Cardiac muscle cell (in vitro differentiated cells and primary cell): ENCODE results near the gene ABHD11. TPM values are rescaled to one million over a fixed set of nuclear protein-coding genes. Genes with fewer than 3 reads are reported as not detected.

Experiments
- DNase-seq, 2 donors: peaks; one replicate each; pipeline versions ENCODE4 v3.0.0 to v3.0.0-alpha.2; 2010 to 2017; ENCODE audit warnings: low read depth in 1 of 2, low spot score in 1 of 2
- H3K27ac ChIP-seq: fragments of 200-600 bp; sonication (generic); 2 replicates; pipeline ENCODE4 v1.5.1; 2016
- H3K27me3 ChIP-seq: fragments of 200-600 bp; sonication (generic); 2 replicates; pipeline ENCODE4 v1.6.0; 2016; ENCODE audit warnings: control low read depth
- H3K36me3 ChIP-seq: fragments of 200-600 bp; sonication (generic); 2 replicates; pipeline ENCODE4 v1.5.1; 2016; ENCODE audit warnings: control low read depth
- H3K4me1 ChIP-seq: fragments of 200-600 bp; sonication (generic); 2 replicates; pipeline ENCODE4 v1.8.1; 2017; ENCODE audit warnings: low read depth, mild to moderate bottlenecking, mixed run types
- H3K4me3 ChIP-seq: fragments of 200-600 bp; sonication (generic); 2 replicates; pipeline ENCODE4 v1.5.1; 2016; ENCODE audit warnings: mild to moderate bottlenecking
- H3K9me3 ChIP-seq: fragments of 200-600 bp; sonication (generic); 2 replicates; pipeline ENCODE4 v1.5.1; 2017; ENCODE audit warnings: low read depth, mild to moderate bottlenecking, control low read depth
- CTCF ChIP-seq: IDR thresholded peaks from 2 replicates; pipeline ENCODE4 v1.5.1; 2012; ENCODE audit warnings: low read depth, mild to moderate bottlenecking, low read length
- polyA plus RNA-seq: library from polyadenylated mRNA; unstranded; fragments of >200 nt; fragmentation: Nextera tagmentation; extraction: Ambion mirVana; gene quantifications from 2 replicates; pipeline ENCODE4 v1.2.1, GENCODE V29; 2016
- total RNA-seq: library from RNA; depleted of rRNA; stranded (reverse); fragments of >200 nt; gene quantifications from 2 replicates; pipeline ENCODE4 v1.2.3, GENCODE V29; 2016

The ABHD11 gene
- total and polyA plus RNA-seq, 2 experiments from 2014 or later, result 30.9 to 59.6 TPM

DNA sequence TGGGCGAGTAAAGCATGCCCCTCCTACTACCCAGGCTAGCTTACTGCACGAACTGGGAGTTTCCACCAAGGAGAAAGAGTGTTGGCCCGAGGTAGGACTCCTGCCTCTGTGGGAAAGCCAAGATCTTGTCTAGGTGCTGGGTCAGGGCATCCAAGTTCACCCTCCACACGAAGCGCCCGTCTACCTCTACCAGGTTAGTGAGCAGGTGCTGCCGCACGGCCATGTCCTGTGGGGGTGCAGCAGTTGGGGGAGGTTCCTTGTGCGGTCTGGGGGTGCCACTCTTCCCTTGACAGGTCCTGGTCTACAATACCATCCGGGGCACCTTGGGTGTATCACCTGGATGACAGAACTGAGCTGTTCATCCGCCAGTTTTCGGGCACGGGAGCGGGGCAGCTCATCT, 1.7 kb downstream of the ABHD11 start:
- Histone ChIP-seq H3K36me3 (no peaks in the 10 kb centered on the region), H3K4me3 (no peak overlapping the region), H3K27ac (no peak overlapping the region), H3K4me1 (no peaks in the 10 kb centered on the region), H3K9me3 (no peaks in the 10 kb centered on the region), H3K27me3 (no peaks in the 10 kb centered on the region)
- DNase-seq, result no peak
- no peak for TF ChIP-seq CTCF

DNA sequence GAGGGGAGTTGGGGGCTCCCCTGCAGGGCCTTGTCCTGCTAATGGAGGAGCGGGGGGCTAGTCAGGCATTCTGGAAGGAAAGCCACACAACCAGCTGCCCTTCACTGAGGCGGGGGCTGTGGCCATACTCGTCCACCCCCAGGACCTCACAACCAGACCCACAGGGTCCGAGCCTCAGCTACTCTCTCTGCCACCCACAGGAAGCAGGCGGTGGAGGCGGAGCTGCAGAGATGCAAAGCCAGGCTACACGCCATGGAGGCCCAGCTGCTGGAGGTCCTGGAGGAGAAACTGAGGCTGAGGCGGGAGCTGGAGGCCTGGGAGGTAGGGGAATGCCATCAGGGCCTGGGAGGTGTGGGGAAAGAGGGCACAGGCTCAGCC, 3.1 kb downstream of the ABHD11 start:
- no peaks in the 10 kb centered on the region for H3K4me1 ChIP-seq
- no peak for DNase-seq
- no peak overlapping the region for H3K27ac ChIP-seq
- no peaks in the 10 kb centered on the region for H3K9me3 ChIP-seq
- no peak overlapping the region for H3K4me3 ChIP-seq
- TF ChIP-seq CTCF, result no peak
- H3K36me3 ChIP-seq, result no peaks in the 10 kb centered on the region
- H3K27me3 ChIP-seq, result no peaks in the 10 kb centered on the region

DNA sequence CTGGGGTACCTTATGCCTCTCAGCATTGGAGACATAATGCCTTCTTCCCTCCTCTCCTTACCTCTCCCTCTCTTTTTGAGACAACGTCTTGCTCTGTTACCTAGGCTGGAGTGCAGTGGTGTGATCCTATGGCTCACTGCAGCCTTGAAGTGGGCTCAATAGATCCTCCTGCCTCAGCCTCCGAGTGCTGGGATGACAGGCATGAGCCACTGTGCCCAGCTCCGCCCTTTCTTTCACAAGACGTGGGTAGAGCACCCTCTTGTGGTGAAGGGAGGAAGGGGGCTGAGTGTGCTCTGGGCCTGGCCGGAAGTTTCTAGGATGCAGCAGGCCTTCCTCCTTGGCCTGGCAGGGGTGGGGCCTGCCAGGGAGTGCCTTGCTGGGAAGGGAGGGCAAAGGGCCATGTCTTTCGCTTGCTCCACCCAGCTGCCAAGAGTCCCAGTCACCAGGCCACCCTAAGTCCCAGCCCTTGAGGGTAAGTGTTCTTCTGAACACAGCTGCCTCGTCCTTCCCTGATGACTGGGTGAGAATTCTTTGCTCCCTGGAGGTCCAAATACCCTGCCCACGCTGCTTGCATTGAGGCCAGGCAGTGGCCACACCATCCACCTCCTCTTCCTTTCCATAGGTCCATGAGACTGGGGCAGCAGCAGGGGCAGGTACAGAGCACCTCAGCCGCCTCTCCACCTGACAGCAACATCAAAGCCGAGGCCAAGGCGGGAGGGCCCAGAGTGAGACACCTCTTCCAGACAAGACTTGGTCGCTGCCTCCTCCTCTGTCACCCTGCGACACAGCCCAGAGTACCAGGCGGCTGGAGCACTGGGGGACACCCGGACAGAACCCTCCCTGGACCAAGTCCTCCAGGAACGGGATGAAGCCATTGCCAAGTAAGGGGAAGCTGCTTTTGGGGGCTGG, 3.7 kb downstream of the ABHD11 start:
- TF ChIP-seq CTCF, result peak; percentile 84
- DNase-seq, result peak; percentile 79 to 86
- Histone ChIP-seq H3K36me3 (no peaks in the 10 kb centered on the region), H3K4me1 (no peaks in the 10 kb centered on the region), H3K4me3 (no peak overlapping the region), H3K9me3 (no peaks in the 10 kb centered on the region), H3K27me3 (no peaks in the 10 kb centered on the region), H3K27ac (peak overlapping the region; percentile 50)

DNA sequence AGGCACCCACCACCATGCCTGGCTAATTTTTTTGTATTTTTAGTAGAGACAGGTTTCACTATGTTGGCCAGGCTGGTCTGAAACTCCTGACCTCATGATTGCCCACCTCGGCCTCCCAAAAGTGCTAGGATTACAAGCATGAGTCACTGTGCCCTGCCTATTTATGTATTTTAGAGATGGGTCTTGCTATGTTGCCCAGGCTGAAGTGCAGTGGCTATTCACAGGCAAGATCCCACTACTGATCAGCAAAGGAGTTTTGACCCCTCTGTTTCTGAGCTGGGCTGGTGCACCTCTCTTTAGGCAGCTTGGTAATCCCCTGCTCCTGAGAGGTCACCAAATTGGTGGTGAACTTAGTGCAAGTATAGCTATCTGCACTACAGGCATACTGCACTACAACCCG, 6.2 kb downstream of the ABHD11 start:
- no peaks in the 10 kb centered on the region for H3K27me3 ChIP-seq
- no peak for DNase-seq
- no peak overlapping the region for H3K27ac ChIP-seq
- no peak for TF ChIP-seq CTCF
- H3K36me3 ChIP-seq, result no peaks in the 10 kb centered on the region
- H3K9me3 ChIP-seq, result no peaks in the 10 kb centered on the region
- no peak overlapping the region for H3K4me3 ChIP-seq
- H3K4me1 ChIP-seq, result no peaks in the 10 kb centered on the region

DNA sequence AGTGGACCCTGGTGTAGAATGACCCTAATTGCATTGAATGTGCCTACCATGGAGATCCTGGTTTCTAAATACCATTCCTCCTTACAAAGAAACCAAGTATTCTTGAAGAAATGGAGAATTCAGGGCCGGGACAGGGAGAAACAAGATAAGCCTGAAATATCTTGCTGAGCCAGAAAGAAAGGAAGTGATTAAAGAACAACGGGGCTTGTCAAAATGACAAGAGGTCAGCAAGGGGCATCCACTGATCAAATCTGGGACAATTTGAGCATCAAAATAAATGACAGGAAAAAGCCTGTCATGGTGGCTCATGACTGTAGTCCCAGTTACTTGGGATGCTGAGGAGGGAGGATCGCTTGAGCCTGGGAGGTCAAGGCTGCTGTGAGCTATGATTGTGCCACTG, 8.1 kb downstream of the ABHD11 start:
- no peaks in the 10 kb centered on the region for H3K9me3 ChIP-seq
- H3K27me3 ChIP-seq, result no peaks in the 10 kb centered on the region
- no peaks in the 10 kb centered on the region for H3K36me3 ChIP-seq
- no peak for DNase-seq
- no peak overlapping the region for H3K27ac ChIP-seq
- H3K4me3 ChIP-seq, result no peak overlapping the region
- no peaks in the 10 kb centered on the region for H3K4me1 ChIP-seq
- no peak for TF ChIP-seq CTCF
